IMR-90 (cell line): Measurements from ENCODE around the gene METTL25. TPM values are rescaled to one million over a fixed set of nuclear protein-coding genes. Genes with fewer than 3 reads are reported as not detected.

Experiments used
- ATAC-seq: fragments of 200-7000 bp; cut with Tn5 transposase; 2 replicates; pipeline ENCODE4 v1.9.1; 2020; ENCODE audit warnings: low read depth, mild to moderate bottlenecking, moderate library complexity
- BruUV-seq: library from RNA; stranded (reverse); fragments of 400-500 nt; replicated peaks from 2 replicates; lab custom pipeline; 2021; lab: Mats Ljungman, UMichigan
- CTCF ChIA-PET: fragments of 300-600 bp; formaldehyde crosslinking; extraction: SDS; loops from one replicate; lab custom pipeline; 2021; ENCODE audit warnings: antibody characterized with exemption; lab: Yijun Ruan, JAX
- POLR2A ChIA-PET: fragments of 300-600 bp; sonication (Branson Sonifier 250); formaldehyde crosslinking; loops from one replicate; lab custom pipeline; 2022; ENCODE audit warnings: antibody characterized with exemption; ENCODE audit not compliant: unreplicated experiment; lab: Charles Lee
- DNase-seq: peaks from one replicate; pipeline ENCODE4 v3.0.0; 2013
- H2AFZ ChIP-seq: replicated peaks from 2 replicates; pipeline ENCODE3; 2013; ENCODE audit warnings: low read length, mild to moderate bottlenecking; ENCODE audit not compliant: poor library complexity
- H2AK5ac ChIP-seq: 2 replicates; pipeline ENCODE4 v1.6.1; 2013; ENCODE audit warnings: low read depth, low read length, inconsistent platforms
- H2AK9ac ChIP-seq: replicated peaks from 2 replicates; pipeline ENCODE3; 2013; ENCODE audit warnings: mild to moderate bottlenecking, low read depth, low read length, moderate library complexity; ENCODE audit not compliant: poor library complexity
- H2BK120ac ChIP-seq: 2 replicates; pipeline ENCODE4 v1.6.1; 2013; ENCODE audit warnings: low read depth, low read length, inconsistent platforms
- H2BK15ac ChIP-seq: 3 replicates; pipeline ENCODE4 v1.6.1; 2013; ENCODE audit warnings: low read depth, low read length, inconsistent platforms
- H2BK20ac ChIP-seq: 2 replicates; pipeline ENCODE4 v1.6.1; 2013; ENCODE audit warnings: low read depth, mild to moderate bottlenecking, inconsistent platforms, low read length, moderate library complexity
- H2BK5ac ChIP-seq: 2 replicates; pipeline ENCODE4 v1.6.1; 2013; ENCODE audit warnings: mild to moderate bottlenecking, low read depth, low read length, inconsistent platforms; ENCODE audit not compliant: poor library complexity, severe bottlenecking
- H3K14ac ChIP-seq: replicated peaks from 2 replicates; pipeline ENCODE4 v1.6.1; 2013; ENCODE audit warnings: low read depth, low read length, inconsistent platforms
- H3K18ac ChIP-seq: 2 replicates; pipeline ENCODE4 v1.6.1; 2013; ENCODE audit warnings: low read depth, low read length, control low read depth
- H3K23ac ChIP-seq: 2 replicates; pipeline ENCODE4 v1.6.1; 2013; ENCODE audit warnings: low read depth, low read length, inconsistent platforms
- H3K27ac ChIP-seq: 2 replicates; pipeline ENCODE4 v1.5.1; 2013; ENCODE audit warnings: mild to moderate bottlenecking, control low read depth, low read length; ENCODE audit not compliant: insufficient read depth
- H3K27me3 ChIP-seq: 2 replicates; pipeline ENCODE4 v1.6.1; 2013; ENCODE audit warnings: low read length; ENCODE audit not compliant: control insufficient read depth, insufficient read depth
- H3K36me3 ChIP-seq: 2 replicates; pipeline ENCODE4 v1.6.1; 2013; ENCODE audit warnings: low read length, mixed read lengths; ENCODE audit not compliant: control insufficient read depth, insufficient read depth
- H3K4ac ChIP-seq: 2 replicates; pipeline ENCODE4 v1.6.1; 2013; ENCODE audit warnings: low read depth, low read length, inconsistent platforms
- H3K4me1 ChIP-seq: 2 replicates; pipeline ENCODE4 v1.6.1; 2013; ENCODE audit warnings: low read length, mixed read lengths; ENCODE audit not compliant: control insufficient read depth, insufficient read depth
- H3K4me2 ChIP-seq: 2 replicates; pipeline ENCODE4 v1.6.1; 2013; ENCODE audit warnings: low read depth, mild to moderate bottlenecking, control low read depth, low read length, moderate library complexity
- H3K4me3 ChIP-seq: 2 replicates; pipeline ENCODE4 v1.5.1; 2013; ENCODE audit warnings: low read depth, mild to moderate bottlenecking, control low read depth, low read length, moderate library complexity; ENCODE audit not compliant: insufficient read depth
- H3K56ac ChIP-seq: 2 replicates; pipeline ENCODE4 v1.6.1; 2013; ENCODE audit warnings: low read length, inconsistent platforms; ENCODE audit not compliant: insufficient read depth; ENCODE audit errors: extremely low read depth
- H3K79me1 ChIP-seq, 2 experiments: 2 replicates each; pipeline ENCODE4 v1.6.1; 2013; ENCODE audit warnings: low read length in 2 of 2, inconsistent platforms in 1 of 2, low read depth in 1 of 2
- H3K9ac ChIP-seq: 2 replicates; pipeline ENCODE4 v1.6.1; 2013; ENCODE audit warnings: low read depth, low read length, control low read depth
- H3K9me1 ChIP-seq: 2 replicates; pipeline ENCODE4 v1.6.1; 2013; ENCODE audit warnings: low read length, inconsistent platforms; ENCODE audit not compliant: insufficient read depth
- H3K9me3 ChIP-seq: 2 replicates; pipeline ENCODE4 v1.6.1; 2013; ENCODE audit warnings: low read length; ENCODE audit not compliant: control insufficient read depth, insufficient read depth
- H4K20me1 ChIP-seq: 2 replicates; pipeline ENCODE4 v1.6.1; 2013; ENCODE audit warnings: low read length, inconsistent platforms; ENCODE audit not compliant: insufficient read depth
- H4K5ac ChIP-seq: 2 replicates; pipeline ENCODE4 v1.6.1; 2013; ENCODE audit warnings: mild to moderate bottlenecking, low read depth, low read length, control low read depth
- H4K8ac ChIP-seq, 2 experiments: 2 replicates each; pipeline ENCODE4 v1.6.1; 2013; ENCODE audit warnings: low read depth in 2 of 2, low read length in 2 of 2, control low read depth in 1 of 2, inconsistent platforms in 1 of 2
- H4K91ac ChIP-seq: 2 replicates; pipeline ENCODE4 v1.6.1; 2013; ENCODE audit warnings: low read depth, low read length, inconsistent platforms; ENCODE audit not compliant: insufficient read depth
- CEBPB ChIP-seq: IDR thresholded peaks from 2 replicates; pipeline ENCODE4 v1.6.1; 2012; ENCODE audit warnings: low read depth, low read length, improper control_type of control experiment
- FOS ChIP-seq: fragments of 150-350 bp; IDR thresholded peaks from 2 replicates; pipeline ENCODE4 v1.6.1; 2016; ENCODE audit warnings: low read depth, low read length
- MAZ ChIP-seq: IDR thresholded peaks from 2 replicates; pipeline ENCODE4 v1.6.1; 2012; ENCODE audit warnings: low read depth, mild to moderate bottlenecking, low read length, improper control_type of control experiment, moderate library complexity, borderline replicate concordance
- WGBS, 2 experiments: methylation state at CpG; one replicate each; pipeline versions ENCODE4 v1.1.5 to v1.1.7; 2013; ENCODE audit warnings: missing lambda C conversion rate in 2 of 2; ENCODE audit not compliant: insufficient read length in 1 of 2; ENCODE audit errors: extremely low coverage in 2 of 2; 5-methylcytosine and 5-hydroxymethylcytosine counted together
- dilution Hi-C: fragments of 300-500 bp; cut with HindIII; formaldehyde crosslinking; loops from one replicate; pipeline ENCODE4 v1.14.3; 2018; ENCODE audit warnings: low sequenced_read_pairs; ENCODE audit not compliant: unreplicated experiment
- in situ Hi-C: fragments of 300-500 bp; cut with MboI; formaldehyde crosslinking; loops from 3 replicates; pipeline ENCODE4 v1.14.3; 2019; ENCODE audit warnings: low sequenced_read_pairs, inconsistent platforms, mixed read lengths
- intact Hi-C: fragments of 100-400 bp; cut with micrococcal nuclease; formaldehyde crosslinking; loops from 2 replicates; pipeline ENCODE4 v1.10.0; 2022
- polyA plus RNA-seq, 3 experiments: library from polyadenylated mRNA; depleted of rRNA; stranded (reverse); fragments of >200 nt; gene quantifications; 2 replicates each; pipeline ENCODE4 v1.2.3, GENCODE V29; 2012; ENCODE audit warnings: low replicate concordance in 1 of 3
- total RNA-seq: library from RNA; depleted of rRNA; stranded (reverse); fragments of >200 nt; gene quantifications from 2 replicates; pipeline ENCODE4 v1.2.3, GENCODE V29; 2012

The METTL25 gene
- total and polyA plus RNA-seq, 2 of the 4 experiments (the other 2 are of a cell fraction) = 2.6 to 3.0 TPM

DNA sequence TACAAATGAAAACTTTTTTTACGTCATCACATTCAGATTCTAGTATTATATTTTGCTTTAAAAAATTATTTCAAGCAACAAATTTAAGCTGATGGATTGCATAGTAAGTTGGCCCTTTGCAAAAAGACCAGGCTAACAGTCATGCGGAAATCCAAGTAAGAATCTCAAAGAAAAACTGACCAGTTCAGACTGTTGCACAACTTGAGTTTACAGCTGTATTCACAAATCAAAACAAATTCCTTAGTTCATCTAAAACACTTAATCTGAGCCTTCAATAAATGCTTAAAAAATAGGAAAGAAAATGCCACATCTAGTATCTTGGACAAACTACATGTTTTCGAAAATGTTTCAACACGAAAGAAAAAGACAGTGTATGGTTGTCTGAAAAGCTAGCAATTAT is 989 bp upstream of the METTL25 start:
- peak overlapping the region; percentile 66; the same call in 1 of the 2 replicates for H3K56ac ChIP-seq
- no peak overlapping the region for H2AFZ ChIP-seq
- no peak overlapping the region for H2BK120ac ChIP-seq
- no peaks in the 10 kb centered on the region for H3K4me1 ChIP-seq
- H3K36me3 ChIP-seq = peaks cover 3% of the 10 kb centered on the region
- no TSS peak for BruUV-seq
- H3K4me3 ChIP-seq = peak overlapping the region; percentile 71
- WGBS, 2 experiments = no CpG with 5 or more reads among the region's 4 CpGs
- intact Hi-C loops (no loop called here), in situ Hi-C loops (no loop called here), dilution Hi-C loops (no loop called here)
- H2AK5ac ChIP-seq = no peak overlapping the region
- peak overlapping the region; percentile 91 for H3K4me2 ChIP-seq
- peak overlapping the region; percentile 89 for H3K9ac ChIP-seq
- peaks cover 3 to 9% of the 10 kb centered on the region in 2 experiments for H3K79me1 ChIP-seq
- POLR2A ChIA-PET = no interaction called here
- no peak overlapping the region for H2BK20ac ChIP-seq
- no peak overlapping the region for H4K91ac ChIP-seq
- no peak overlapping the region for H2BK5ac ChIP-seq
- peak overlapping the region; percentile 76; the same call in 1 of the 2 replicates for H3K27ac ChIP-seq
- H3K14ac ChIP-seq = no peak overlapping the region
- no peak for DNase-seq
- CTCF ChIA-PET = interaction anchor here (1.0 to 1.3 kb wide), 3 partner anchors 8 to 329 kb away, joined by 3 to 4 read pairs (median 4); no protein-coding TSS in a partner anchor
- peak overlapping the region; percentile 87; the same call in 1 of the 2 replicates for H4K5ac ChIP-seq
- no peak overlapping the region for H3K18ac ChIP-seq
- no peak overlapping the region for H2AK9ac ChIP-seq
- ATAC-seq = no peak
- H3K4ac ChIP-seq = no peak overlapping the region
- TF ChIP-seq MAZ = no peak
- no peak for TF ChIP-seq FOS
- peak; percentile 71 for TF ChIP-seq CEBPB
- no peaks in the 10 kb centered on the region for H3K9me3 ChIP-seq
- H4K8ac ChIP-seq = peak overlapping the region; percentile 74 to 98; a peak in 3 of 4 replicates
- no peak overlapping the region for H3K23ac ChIP-seq
- H3K27me3 ChIP-seq = no peaks in the 10 kb centered on the region
- H2BK15ac ChIP-seq = no peak overlapping the region
- H4K20me1 ChIP-seq = no peaks in the 10 kb centered on the region
- no peaks in the 10 kb centered on the region for H3K9me1 ChIP-seq
